GM12801 (cell line): ENCODE results near the gene SNIP1.

ENCODE experiments used
- CTCF ChIP-seq: IDR thresholded peaks from one replicate; pipeline ENCODE4 v1.5.1; 2011; ENCODE audit warnings: control low read depth; ENCODE audit not compliant: insufficient read length; ENCODE audit errors: extremely low read depth

The SNIP1 gene

GRCh38 chr1:37517569-37517968 is 36.5 kb downstream of the SNIP1 start:
- TF ChIP-seq CTCF = no peak

- no peak for TF ChIP-seq CTCF
Observed at GRCh38 chr1:37515185-37516034, 38.7 kb downstream of the SNIP1 start.

DNA sequence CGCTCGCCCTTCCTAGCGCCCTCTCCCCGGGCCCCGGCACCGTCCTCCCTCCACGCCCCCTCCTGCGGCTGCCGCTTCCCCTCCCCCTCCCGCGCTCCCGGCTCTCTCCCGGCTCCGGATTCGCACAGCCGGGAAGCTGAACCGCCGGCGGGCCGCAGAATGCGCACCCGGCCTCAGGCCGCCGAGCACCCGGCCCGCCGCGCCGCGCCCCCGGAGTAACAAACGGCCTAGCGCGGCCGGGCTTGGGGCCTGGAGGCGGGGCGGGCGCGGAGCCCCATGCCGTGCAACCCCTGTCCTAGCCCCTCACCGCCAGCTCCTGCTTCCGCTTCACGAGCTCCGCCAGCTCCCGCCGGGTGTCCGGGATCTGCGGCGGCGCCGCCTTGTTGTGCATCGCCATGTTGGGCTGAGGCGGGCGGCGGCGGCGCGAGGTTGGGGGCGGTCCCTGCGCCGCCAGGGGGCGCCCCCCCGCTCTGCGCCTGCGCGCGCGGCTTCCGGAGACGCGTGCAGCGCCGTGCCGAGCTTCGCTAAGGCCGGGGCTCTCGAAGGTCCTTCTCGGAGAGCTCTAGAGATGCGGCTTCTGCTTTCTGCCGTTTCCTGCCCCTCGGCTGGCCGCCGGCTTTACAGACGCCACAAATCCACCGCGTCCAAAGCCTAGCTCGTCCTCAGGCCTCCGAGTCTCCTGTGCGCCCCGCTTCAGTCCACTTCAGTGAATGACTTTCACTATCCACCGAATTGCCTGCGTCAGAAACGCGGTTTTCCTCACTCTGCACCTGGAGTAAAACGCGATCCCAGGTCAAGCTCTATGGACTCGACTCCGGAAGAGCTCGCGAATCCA is 39.5 kb downstream of the SNIP1 start, which contains the start of gene MEAF6:
MEAF6 (minus strand) TSS at position 417 of the 835 bp plus-strand sequence; CDS start at position 397, 20 bp downstream.
- TF ChIP-seq CTCF = no peak

DNA sequence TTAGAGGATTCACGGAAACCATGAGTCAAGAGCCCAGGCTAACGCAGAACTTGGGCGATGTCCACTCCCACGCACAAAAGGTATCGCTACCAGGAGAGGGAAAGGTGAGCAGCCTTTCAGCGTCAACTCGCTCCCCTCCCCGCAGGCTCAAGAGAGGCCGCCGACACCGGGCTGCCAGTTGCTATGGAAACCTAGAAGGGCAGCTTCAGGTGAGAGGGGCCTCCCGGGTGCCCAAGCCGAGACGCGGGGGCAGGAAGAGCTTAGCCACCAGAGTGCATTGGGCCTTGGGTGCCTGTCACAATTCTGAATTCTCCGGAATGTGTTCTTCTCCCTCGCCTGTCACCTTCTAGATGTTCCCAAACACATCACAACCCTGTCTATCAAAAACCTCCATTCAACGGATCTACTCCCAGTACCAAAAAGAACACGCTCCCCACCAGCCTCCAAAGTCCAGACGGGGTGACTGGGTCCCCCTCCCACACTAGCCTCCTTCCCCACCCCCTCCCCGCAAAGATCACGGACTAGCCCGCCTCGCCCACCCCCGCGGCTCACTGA is 40.2 kb downstream of the SNIP1 start:
- no peak for TF ChIP-seq CTCF

GRCh38 chr1:37509181-37509580 is 44.9 kb downstream of the SNIP1 start:
- no peak for TF ChIP-seq CTCF

- no peak for TF ChIP-seq CTCF
Observed at GRCh38 chr1:37506740-37507139, 47.4 kb downstream of the SNIP1 start.

- TF ChIP-seq CTCF = no peak
Observed at GRCh38 chr1:37502104-37502503, 52.0 kb downstream of the SNIP1 start.
